Endothelial cell (in vitro differentiated cells): ENCODE data around the gene AK8. TPM values are rescaled to one million over a fixed set of nuclear protein-coding genes. Genes with fewer than 3 reads are reported as not detected.

Source experiments
- DNase-seq: peaks from one replicate; pipeline ENCODE4 v3.0.0; 2021; ENCODE audit warnings: low spot score
- H3K27ac Mint-ChIP-seq: one replicate; pipeline ENCODE4 v1.8.0; 2021; ENCODE audit warnings: mixed read lengths, inconsistent platforms; ENCODE audit not compliant: unreplicated experiment
- H3K27me3 Mint-ChIP-seq: one replicate; pipeline ENCODE4 v1.8.0; 2021; ENCODE audit warnings: mild to moderate bottlenecking, moderate library complexity, mixed read lengths, inconsistent platforms; ENCODE audit not compliant: unreplicated experiment
- H3K36me3 Mint-ChIP-seq: one replicate; pipeline ENCODE4 v1.8.0; 2021; ENCODE audit warnings: mild to moderate bottlenecking, low read depth, mixed read lengths, inconsistent platforms; ENCODE audit not compliant: unreplicated experiment
- H3K4me1 Mint-ChIP-seq: one replicate; pipeline ENCODE4 v1.8.0; 2021; ENCODE audit warnings: mild to moderate bottlenecking, mixed read lengths, inconsistent platforms; ENCODE audit not compliant: unreplicated experiment
- H3K4me3 Mint-ChIP-seq: one replicate; pipeline ENCODE4 v1.8.0; 2021; ENCODE audit warnings: mild to moderate bottlenecking, mixed read lengths, inconsistent platforms; ENCODE audit not compliant: unreplicated experiment
- H3K9me3 Mint-ChIP-seq: one replicate; pipeline ENCODE4 v1.8.0; 2021; ENCODE audit warnings: mixed read lengths, inconsistent platforms; ENCODE audit not compliant: unreplicated experiment
- CTCF ChIP-seq: fragments of 200-600 bp; sonication (generic); IDR thresholded peaks from one replicate; pipeline ENCODE4 v1.5.0; 2021; ENCODE audit warnings: antibody characterized with exemption; ENCODE audit not compliant: unreplicated experiment
- total RNA-seq: library from RNA; stranded (reverse); fragmentation: NEBNext Ultra II Directional; extraction: Animal tissue kit (Norgen Biotek cat#: 25700); gene quantifications from one replicate; pipeline ENCODE4 v1.2.1, GENCODE V29; 2021; ENCODE audit not compliant: unreplicated experiment

AK8 gene
- total RNA-seq, 1 donor from 2014 or later = 2.0 TPM

GRCh38 chr9:132698989-132699388 lies 179.1 kb downstream of the AK8 start:
- TF ChIP-seq CTCF = no peak
- Mint-ChIP-seq H3K27me3 (peaks cover 2% of the 10 kb centered on the region), H3K27ac (no peak overlapping the region), H3K9me3 (peaks cover 5% of the 10 kb centered on the region), H3K4me1 (no peaks in the 10 kb centered on the region), H3K4me3 (no peak overlapping the region), H3K36me3 (no peaks in the 10 kb centered on the region)
- no peak for DNase-seq

- DNase-seq = no peak
- no peak for TF ChIP-seq CTCF
- no peak overlapping the region for H3K27ac Mint-ChIP-seq
- no peaks in the 10 kb centered on the region for H3K36me3 Mint-ChIP-seq
- peaks cover 5% of the 10 kb centered on the region for H3K9me3 Mint-ChIP-seq
- H3K27me3 Mint-ChIP-seq = peaks cover 2% of the 10 kb centered on the region
- no peaks in the 10 kb centered on the region for H3K4me1 Mint-ChIP-seq
- H3K4me3 Mint-ChIP-seq = no peak overlapping the region
Observed at GRCh38 chr9:132697230-132697629, 180.9 kb downstream of the AK8 start.

GRCh38 chr9:132694144-132694543 lies 183.9 kb downstream of the AK8 start:
- H3K4me1 Mint-ChIP-seq = no peaks in the 10 kb centered on the region
- DNase-seq = no peak
- peaks cover 20% of the 10 kb centered on the region for H3K36me3 Mint-ChIP-seq
- TF ChIP-seq CTCF = no peak
- no peak overlapping the region for H3K4me3 Mint-ChIP-seq
- H3K9me3 Mint-ChIP-seq = peaks cover 5% of the 10 kb centered on the region
- H3K27me3 Mint-ChIP-seq = peaks cover 2% of the 10 kb centered on the region
- H3K27ac Mint-ChIP-seq = no peak overlapping the region

- no peak for DNase-seq
- Mint-ChIP-seq H3K4me3 (peak overlapping the region; percentile 11), H3K27me3 (peaks cover 2% of the 10 kb centered on the region), H3K9me3 (no peaks in the 10 kb centered on the region), H3K36me3 (peaks cover 31% of the 10 kb centered on the region), H3K4me1 (no peaks in the 10 kb centered on the region), H3K27ac (no peak overlapping the region)
- TF ChIP-seq CTCF = no peak
Observed at GRCh38 chr9:132690696-132691095, 187.4 kb downstream of the AK8 start.

- peaks cover 7% of the 10 kb centered on the region for H3K4me1 Mint-ChIP-seq
Observed at GRCh38 chr9:132683873-132684272, 194.2 kb downstream of the AK8 start.

More at GRCh38 chr9:132683873-132684272, 194.2 kb downstream of the AK8 start:
- Mint-ChIP-seq H3K27me3 (no peaks in the 10 kb centered on the region), H3K9me3 (no peaks in the 10 kb centered on the region), H3K4me3 (peak overlapping the region; percentile 24), H3K36me3 (peaks cover 38% of the 10 kb centered on the region), H3K27ac (peak overlapping the region; percentile 44)
- no peak for TF ChIP-seq CTCF
- no peak for DNase-seq
